ENCODE data around the gene CPT1A. TPM values are rescaled to one million over a fixed set of nuclear protein-coding genes. Genes with fewer than 3 reads are reported as not detected.

Gene CPT1A
- total RNA-seq, 1 experiment from 2014 or later, result 153 TPM

DNA sequence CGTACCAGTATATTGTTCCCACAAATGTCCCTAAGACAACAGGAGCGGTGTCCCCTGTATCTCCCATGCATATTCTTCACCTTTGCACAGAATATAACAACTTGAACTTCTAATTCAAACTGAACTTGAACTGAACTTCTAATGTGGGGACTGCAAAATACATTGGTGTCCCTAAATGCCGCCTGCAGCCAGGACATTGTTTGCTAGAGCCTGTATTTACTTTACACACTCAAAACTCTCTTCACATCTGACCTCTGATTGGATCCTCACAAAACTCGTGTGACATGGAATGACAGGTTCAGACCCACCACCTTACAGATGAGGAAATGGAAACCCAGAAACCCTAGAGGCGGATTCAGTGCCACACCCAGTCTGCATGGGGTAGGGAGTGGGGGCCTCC, 6.4 kb downstream of the CPT1A start:
- TF ChIP-seq CTCF (IDR thresholded peaks at IDR 0.05) (no peak), TCF7L2 (IDR thresholded peaks at IDR 0.05; ENCODE audit: low read depth, low read length) (no peak)
- TF ChIP-seq, protein P1, sequence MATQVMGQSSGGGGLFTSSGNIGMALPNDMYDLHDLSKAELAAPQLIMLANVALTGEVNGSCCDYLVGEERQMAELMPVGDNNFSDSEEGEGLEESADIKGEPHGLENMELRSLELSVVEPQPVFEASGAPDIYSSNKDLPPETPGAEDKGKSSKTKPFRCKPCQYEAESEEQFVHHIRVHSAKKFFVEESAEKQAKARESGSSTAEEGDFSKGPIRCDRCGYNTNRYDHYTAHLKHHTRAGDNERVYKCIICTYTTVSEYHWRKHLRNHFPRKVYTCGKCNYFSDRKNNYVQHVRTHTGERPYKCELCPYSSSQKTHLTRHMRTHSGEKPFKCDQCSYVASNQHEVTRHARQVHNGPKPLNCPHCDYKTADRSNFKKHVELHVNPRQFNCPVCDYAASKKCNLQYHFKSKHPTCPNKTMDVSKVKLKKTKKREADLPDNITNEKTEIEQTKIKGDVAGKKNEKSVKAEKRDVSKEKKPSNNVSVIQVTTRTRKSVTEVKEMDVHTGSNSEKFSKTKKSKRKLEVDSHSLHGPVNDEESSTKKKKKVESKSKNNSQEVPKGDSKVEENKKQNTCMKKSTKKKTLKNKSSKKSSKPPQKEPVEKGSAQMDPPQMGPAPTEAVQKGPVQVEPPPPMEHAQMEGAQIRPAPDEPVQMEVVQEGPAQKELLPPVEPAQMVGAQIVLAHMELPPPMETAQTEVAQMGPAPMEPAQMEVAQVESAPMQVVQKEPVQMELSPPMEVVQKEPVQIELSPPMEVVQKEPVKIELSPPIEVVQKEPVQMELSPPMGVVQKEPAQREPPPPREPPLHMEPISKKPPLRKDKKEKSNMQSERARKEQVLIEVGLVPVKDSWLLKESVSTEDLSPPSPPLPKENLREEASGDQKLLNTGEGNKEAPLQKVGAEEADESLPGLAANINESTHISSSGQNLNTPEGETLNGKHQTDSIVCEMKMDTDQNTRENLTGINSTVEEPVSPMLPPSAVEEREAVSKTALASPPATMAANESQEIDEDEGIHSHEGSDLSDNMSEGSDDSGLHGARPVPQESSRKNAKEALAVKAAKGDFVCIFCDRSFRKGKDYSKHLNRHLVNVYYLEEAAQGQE (IDR thresholded peaks at IDR 0.05; ENCODE audit: insufficient read depth in 1 of 2, low read depth in 2 of 2, low read length in 1 of 2), result no peak
- Histone ChIP-seq H3K4me3 (ENCODE audit: low read depth in 2 of 2, low read length in 2 of 2) (no peak overlapping the region), H3K9me3 (ENCODE audit: control insufficient read depth, insufficient read depth, low read depth, low read length) (no peaks in the 10 kb centered on the region), H3K27me3 (ENCODE audit: control insufficient read depth, insufficient read depth, low read length) (no peaks in the 10 kb centered on the region), H3K4me1 (ENCODE audit: control insufficient read depth, insufficient read depth, low read length) (peaks cover 44% of the 10 kb centered on the region), H3K36me3 (ENCODE audit: control insufficient read depth, insufficient read depth, low read length) (no peaks in the 10 kb centered on the region), H3K27ac (ENCODE audit: low read length) (no peak overlapping the region)
- POLR2A ChIA-PET, result interaction anchor here (0.5 kb wide), 1 partner anchor 1372 kb away, joined by 3 read pairs; no protein-coding TSS in a partner anchor
- ATAC-seq (no peak), DNase-seq (ENCODE audit: low read depth, low spot score) (no peak)
- BruUV-seq (replicated peaks), result no TSS peak
- intact Hi-C loops (cut with micrococcal nuclease; ENCODE audit: unreplicated experiment) (no loop called here), in situ Hi-C loops (cut with HindIII; ENCODE audit: low pct_unique_long_range_greater_than_20kb, low sequenced_read_pairs) (no loop called here)
- CTCF ChIA-PET, result interaction anchor here (1.0 kb wide), 1 partner anchor 8 kb away, joined by 3 read pairs; no protein-coding TSS in a partner anchor

- BruUV-seq (replicated peaks), result no TSS peak
- DNase-seq (ENCODE audit: low read depth, low spot score) (no peak), ATAC-seq (peak; percentile 23; the same call in 1 of the 2 replicates)
- H3K4me1 ChIP-seq (ENCODE audit: control insufficient read depth, insufficient read depth, low read length), result peaks cover 43% of the 10 kb centered on the region
- no peak overlapping the region; the same call in 1 of the 2 replicates for H3K27ac ChIP-seq (ENCODE audit: low read length)
- H3K36me3 ChIP-seq (ENCODE audit: control insufficient read depth, insufficient read depth, low read length), result no peaks in the 10 kb centered on the region
- in situ Hi-C loops (cut with HindIII; ENCODE audit: low pct_unique_long_range_greater_than_20kb, low sequenced_read_pairs), result no loop called here
- POLR2A ChIA-PET, result no interaction called here
- CTCF ChIA-PET, result no interaction called here
- intact Hi-C loops (cut with micrococcal nuclease; ENCODE audit: unreplicated experiment), result no loop called here
- H3K27me3 ChIP-seq (ENCODE audit: control insufficient read depth, insufficient read depth, low read length), result no peaks in the 10 kb centered on the region
- TF ChIP-seq CTCF (IDR thresholded peaks at IDR 0.05), result no peak
- TF ChIP-seq POLR2AphosphoS5 (IDR thresholded peaks at IDR 0.05; ENCODE audit: low read depth, low read length), result no peak
- TF ChIP-seq, protein P1 (IDR thresholded peaks at IDR 0.05; ENCODE audit: insufficient read depth in 1 of 2, low read depth in 2 of 2, low read length in 1 of 2), result no peak
- no peak for TF ChIP-seq SIN3A (IDR thresholded peaks at IDR 0.05; ENCODE audit: borderline replicate concordance, insufficient read depth, low read depth, low read length)
- no peaks in the 10 kb centered on the region for H3K9me3 ChIP-seq (ENCODE audit: control insufficient read depth, insufficient read depth, low read depth, low read length)
- H3K4me3 ChIP-seq (ENCODE audit: low read depth in 2 of 2, low read length in 2 of 2), result no peak overlapping the region
Measured at GRCh38 chr11:68832476-68833181, 9.1 kb downstream of the CPT1A start.
